Measurements from ENCODE around the gene DUSP8. TPM values are rescaled to one million over a fixed set of nuclear protein-coding genes. Genes with fewer than 3 reads are reported as not detected.

Gene DUSP8
- total RNA-seq, 5 donors from 2014 or later (not counting 1 experiment from before 2014, with no cell fraction given) = 5.2 to 64.3 (median 8.7) TPM

GRCh38 chr11:1563149-1563638 is 8.9 kb downstream of the DUSP8 start:
- H3K27ac Mint-ChIP-seq = no peak overlapping the region
- no peaks in the 10 kb centered on the region for H3K27me3 Mint-ChIP-seq
- POLR2A ChIA-PET = interaction anchor here in 1 of 2 donors (0.7 kb wide), 1 partner anchor 11 kb away, joined by 3 read pairs; no protein-coding TSS in a partner anchor
- Histone ChIP-seq H3K4me1 (ENCODE audit: control insufficient read depth in 1 of 2, extremely low read depth in 1 of 2, insufficient read depth in 2 of 2, low read length in 2 of 2) (peaks cover 0 to 26% of the 10 kb centered on the region in 2 experiments), H3K27ac (ENCODE audit: low read length) (no peak overlapping the region), H3K9me3 (no peaks in the 10 kb centered on the region), H3K36me3 (ENCODE audit: control insufficient read depth in 2 of 2, extremely low read depth in 1 of 2, insufficient read depth in 1 of 2, low read length in 1 of 2) (peaks cover 0 to 5% of the 10 kb centered on the region in 2 donors), H3K27me3 (replicated peaks in 1 of 2; ENCODE audit: control insufficient read depth in 2 of 2, extremely low read depth in 1 of 2, insufficient read depth in 2 of 2, low read length in 1 of 2) (peaks cover 0 to 18% of the 10 kb centered on the region in 2 experiments), H3K4me3 (ENCODE audit: control insufficient read depth in 1 of 2, extremely low read depth in 1 of 2, low read length in 1 of 2) (no peak overlapping the region)
- ATAC-seq (replicated peaks in 1 of 4) = no peak
- H3K4me1 Mint-ChIP-seq = peaks cover 0 to 5% (median 2%) of the 10 kb centered on the region in 3 donors
- no peak for DNase-seq
- no peaks in the 10 kb centered on the region for H3K9me3 Mint-ChIP-seq
- CTCF ChIA-PET = no interaction called here
- WGBS (ENCODE audit: insufficient coverage) = 77% methylated on average over 10 of the region's 12 CpGs
- H3K36me3 Mint-ChIP-seq = peaks cover 3% of the 10 kb centered on the region
- H3K4me3 Mint-ChIP-seq = peak overlapping the region in 1 of 3 donors; percentile 16

- H3K36me3 Mint-ChIP-seq = peaks cover 8% of the 10 kb centered on the region
- H3K4me3 Mint-ChIP-seq = peak overlapping the region in 1 of 3 donors; percentile 16
- ATAC-seq (replicated peaks in 1 of 4) (no peak), DNase-seq (peak in 1 of 35 experiments; percentile 7)
- ChIA-PET CTCF (no interaction called here), POLR2A (no interaction called here)
- WGBS (ENCODE audit: insufficient coverage) = 88% methylated on average over 13 of the region's 14 CpGs
- no peak overlapping the region for H3K4me3 ChIP-seq (ENCODE audit: control insufficient read depth in 1 of 2, extremely low read depth in 1 of 2, low read length in 1 of 2)
- peaks cover 0 to 6% of the 10 kb centered on the region in 2 donors for H3K36me3 ChIP-seq (ENCODE audit: control insufficient read depth in 2 of 2, extremely low read depth in 1 of 2, insufficient read depth in 1 of 2, low read length in 1 of 2)
- peaks cover 0 to 18% of the 10 kb centered on the region in 2 experiments for H3K27me3 ChIP-seq (replicated peaks in 1 of 2; ENCODE audit: control insufficient read depth in 2 of 2, extremely low read depth in 1 of 2, insufficient read depth in 2 of 2, low read length in 1 of 2)
- H3K27ac ChIP-seq (ENCODE audit: low read length) = no peak overlapping the region
- H3K27me3 Mint-ChIP-seq = no peaks in the 10 kb centered on the region
- no peak overlapping the region for H3K27ac Mint-ChIP-seq
- H3K4me1 Mint-ChIP-seq = peaks cover 0 to 5% (median 2%) of the 10 kb centered on the region in 3 donors
- H3K9me3 ChIP-seq = no peaks in the 10 kb centered on the region
- H3K9me3 Mint-ChIP-seq = no peaks in the 10 kb centered on the region
- peaks cover 0 to 20% of the 10 kb centered on the region in 2 experiments for H3K4me1 ChIP-seq (ENCODE audit: control insufficient read depth in 1 of 2, extremely low read depth in 1 of 2, insufficient read depth in 2 of 2, low read length in 2 of 2)
Observed at GRCh38 chr11:1562469-1563148, 9.5 kb downstream of the DUSP8 start.

GRCh38 chr11:1561955-1562354 is 10.1 kb downstream of the DUSP8 start:
- H3K9me3 Mint-ChIP-seq = no peaks in the 10 kb centered on the region
- Histone ChIP-seq H3K27ac (ENCODE audit: low read length) (no peak overlapping the region), H3K36me3 (ENCODE audit: control insufficient read depth in 2 of 2, extremely low read depth in 1 of 2, insufficient read depth in 1 of 2, low read length in 1 of 2) (peaks cover 0 to 9% of the 10 kb centered on the region in 2 donors), H3K27me3 (replicated peaks in 1 of 2; ENCODE audit: control insufficient read depth in 2 of 2, extremely low read depth in 1 of 2, insufficient read depth in 2 of 2, low read length in 1 of 2) (peaks cover 0 to 18% of the 10 kb centered on the region in 2 experiments), H3K9me3 (no peaks in the 10 kb centered on the region), H3K4me1 (ENCODE audit: control insufficient read depth in 1 of 2, extremely low read depth in 1 of 2, insufficient read depth in 2 of 2, low read length in 2 of 2) (peaks cover 0 to 13% of the 10 kb centered on the region in 2 experiments), H3K4me3 (ENCODE audit: control insufficient read depth in 1 of 2, extremely low read depth in 1 of 2, low read length in 1 of 2) (no peak overlapping the region)
- H3K4me1 Mint-ChIP-seq = peaks cover 0 to 5% (median 1%) of the 10 kb centered on the region in 3 donors
- H3K27ac Mint-ChIP-seq = no peak overlapping the region
- no peak overlapping the region for H3K4me3 Mint-ChIP-seq
- 41% methylated on average over 3 of the region's 5 CpGs for WGBS (ENCODE audit: insufficient coverage)
- no peak for ATAC-seq (replicated peaks in 1 of 4)
- H3K27me3 Mint-ChIP-seq = no peaks in the 10 kb centered on the region
- ChIA-PET CTCF (no interaction called here), POLR2A (no interaction called here)
- H3K36me3 Mint-ChIP-seq = peaks cover 10% of the 10 kb centered on the region
- DNase-seq = no peak

- H3K36me3 Mint-ChIP-seq = peaks cover 10% of the 10 kb centered on the region
- H3K36me3 ChIP-seq (ENCODE audit: control insufficient read depth in 2 of 2, extremely low read depth in 1 of 2, insufficient read depth in 1 of 2, low read length in 1 of 2) = peaks cover 0 to 9% of the 10 kb centered on the region in 2 donors
- WGBS (ENCODE audit: insufficient coverage) = 91% methylated on average over 15 of the region's 17 CpGs
- H3K4me3 ChIP-seq (ENCODE audit: control insufficient read depth in 1 of 2, extremely low read depth in 1 of 2, low read length in 1 of 2) = no peak overlapping the region
- no peak overlapping the region for H3K4me3 Mint-ChIP-seq
- H3K4me1 ChIP-seq (ENCODE audit: control insufficient read depth in 1 of 2, extremely low read depth in 1 of 2, insufficient read depth in 2 of 2, low read length in 2 of 2) = peaks cover 0 to 8% of the 10 kb centered on the region in 2 experiments
- no peaks in the 10 kb centered on the region for H3K9me3 ChIP-seq
- no peaks in the 10 kb centered on the region for H3K9me3 Mint-ChIP-seq
- no peak overlapping the region for H3K27ac ChIP-seq (ENCODE audit: low read length)
- ChIA-PET POLR2A (interaction anchor here in 1 of 2 donors (0.6 kb wide), 1 partner anchor 1392 kb away, joined by 3 read pairs; no protein-coding TSS in a partner anchor), CTCF (no interaction called here)
- H3K4me1 Mint-ChIP-seq = peaks cover 0 to 5% (median 0%) of the 10 kb centered on the region in 3 donors
- ATAC-seq (replicated peaks in 1 of 4) = no peak
- H3K27ac Mint-ChIP-seq = no peak overlapping the region
- peaks cover 0 to 18% of the 10 kb centered on the region in 2 experiments for H3K27me3 ChIP-seq (replicated peaks in 1 of 2; ENCODE audit: control insufficient read depth in 2 of 2, extremely low read depth in 1 of 2, insufficient read depth in 2 of 2, low read length in 1 of 2)
- no peaks in the 10 kb centered on the region for H3K27me3 Mint-ChIP-seq
- no peak for DNase-seq
Observed at GRCh38 chr11:1561266-1561665, 10.8 kb downstream of the DUSP8 start.

GRCh38 chr11:1560649-1561251 is 11.3 kb downstream of the DUSP8 start:
- peaks cover 0 to 9% of the 10 kb centered on the region in 2 donors for H3K36me3 ChIP-seq (ENCODE audit: control insufficient read depth in 2 of 2, extremely low read depth in 1 of 2, insufficient read depth in 1 of 2, low read length in 1 of 2)
- ChIA-PET CTCF (no interaction called here), POLR2A (interaction anchor here in 1 of 2 donors (0.6 kb wide), 1 partner anchor 1392 kb away, joined by 3 read pairs; no protein-coding TSS in a partner anchor)
- Mint-ChIP-seq H3K4me1 (peaks cover 0 to 5% (median 0%) of the 10 kb centered on the region in 3 donors), H3K36me3 (peaks cover 10% of the 10 kb centered on the region), H3K27me3 (no peaks in the 10 kb centered on the region), H3K27ac (no peak overlapping the region), H3K9me3 (no peaks in the 10 kb centered on the region), H3K4me3 (no peak overlapping the region)
- H3K4me1 ChIP-seq (ENCODE audit: control insufficient read depth in 1 of 2, extremely low read depth in 1 of 2, insufficient read depth in 2 of 2, low read length in 2 of 2) = peaks cover 0 to 8% of the 10 kb centered on the region in 2 experiments
- H3K27ac ChIP-seq (ENCODE audit: low read length) = no peak overlapping the region
- no peak for ATAC-seq (replicated peaks in 1 of 4)
- WGBS (ENCODE audit: insufficient coverage) = 98% methylated on average over 5 of the region's 8 CpGs
- H3K4me3 ChIP-seq (ENCODE audit: control insufficient read depth in 1 of 2, extremely low read depth in 1 of 2, low read length in 1 of 2) = no peak overlapping the region
- H3K9me3 ChIP-seq = no peaks in the 10 kb centered on the region
- no peak for DNase-seq
- peaks cover 0 to 17% of the 10 kb centered on the region in 2 experiments for H3K27me3 ChIP-seq (replicated peaks in 1 of 2; ENCODE audit: control insufficient read depth in 2 of 2, extremely low read depth in 1 of 2, insufficient read depth in 2 of 2, low read length in 1 of 2)

GRCh38 chr11:1560002-1560648 is 11.9 kb downstream of the DUSP8 start:
- Mint-ChIP-seq H3K36me3 (peaks cover 10% of the 10 kb centered on the region), H3K27ac (no peak overlapping the region), H3K27me3 (no peaks in the 10 kb centered on the region), H3K4me1 (peaks cover 0 to 5% (median 0%) of the 10 kb centered on the region in 3 donors), H3K9me3 (no peaks in the 10 kb centered on the region), H3K4me3 (no peak overlapping the region)
- ChIA-PET POLR2A (no interaction called here), CTCF (interaction anchor here in 1 of 2 donors (0.5 kb wide), 1 partner anchor 859 kb away, joined by 6 read pairs; no protein-coding TSS in a partner anchor)
- H3K4me1 ChIP-seq (ENCODE audit: control insufficient read depth in 1 of 2, extremely low read depth in 1 of 2, insufficient read depth in 2 of 2, low read length in 2 of 2) = peaks cover 0 to 8% of the 10 kb centered on the region in 2 experiments
- ATAC-seq (replicated peaks in 1 of 4) (no peak), DNase-seq (peak in 1 of 35 experiments; percentile 16)
- peaks cover 0 to 17% of the 10 kb centered on the region in 2 experiments for H3K27me3 ChIP-seq (replicated peaks in 1 of 2; ENCODE audit: control insufficient read depth in 2 of 2, extremely low read depth in 1 of 2, insufficient read depth in 2 of 2, low read length in 1 of 2)
- H3K27ac ChIP-seq (ENCODE audit: low read length) = no peak overlapping the region
- no peak overlapping the region for H3K4me3 ChIP-seq (ENCODE audit: control insufficient read depth in 1 of 2, extremely low read depth in 1 of 2, low read length in 1 of 2)
- peaks cover 0 to 9% of the 10 kb centered on the region in 2 donors for H3K36me3 ChIP-seq (ENCODE audit: control insufficient read depth in 2 of 2, extremely low read depth in 1 of 2, insufficient read depth in 1 of 2, low read length in 1 of 2)
- no peaks in the 10 kb centered on the region for H3K9me3 ChIP-seq
- 87% methylated on average over 10 of the region's 15 CpGs for WGBS (ENCODE audit: insufficient coverage)

Measured in T-cell (primary cell).